Stimulated activated CD4-positive, alpha-beta T cell treated with anti-CD3 and anti-CD28 coated beads, Interleukin-2, amount 100 ng/mL, for 48 hours (primary cell): ENCODE results near the gene EPHA6.

Experiments
- DNase-seq, 2 donors: peaks; one replicate each; pipeline ENCODE4 v3.0.0-alpha.2; 2020

EPHA6 gene

GRCh38 chr3:97037294-97037943 lies 223.0 kb downstream of the EPHA6 start:
- no peak for DNase-seq

- no peak for DNase-seq
These were observed 229.0 kb downstream of the EPHA6 start for GRCh38 chr3:97043411-97043810.

- no peak for DNase-seq
These were observed 243.0 kb downstream of the EPHA6 start for GRCh38 chr3:97057365-97057764.

- DNase-seq: no peak
These were observed 244.8 kb downstream of the EPHA6 start for GRCh38 chr3:97059168-97059567.

GRCh38 chr3:97066531-97066930 lies 252.1 kb downstream of the EPHA6 start:
- DNase-seq: no peak

- DNase-seq: no peak
These were observed 255.9 kb downstream of the EPHA6 start for GRCh38 chr3:97070302-97070701.

GRCh38 chr3:97074546-97074945 lies 260.2 kb downstream of the EPHA6 start:
- DNase-seq: no peak

GRCh38 chr3:97076673-97077072 lies 262.3 kb downstream of the EPHA6 start:
- no peak for DNase-seq

GRCh38 chr3:97089621-97090020 lies 275.2 kb downstream of the EPHA6 start:
- DNase-seq: no peak

- DNase-seq: no peak
These were observed 288.2 kb downstream of the EPHA6 start for GRCh38 chr3:97102641-97103040.

- no peak for DNase-seq
These were observed 291.7 kb downstream of the EPHA6 start for GRCh38 chr3:97105989-97106651.

- no peak for DNase-seq
These were observed 292.2 kb downstream of the EPHA6 start for GRCh38 chr3:97106652-97106989.

- no peak for DNase-seq
These were observed 293.7 kb downstream of the EPHA6 start for GRCh38 chr3:97108136-97108535.

- DNase-seq: no peak
These were observed 296.9 kb downstream of the EPHA6 start for GRCh38 chr3:97111244-97111643.

- no peak for DNase-seq
These were observed 307.0 kb downstream of the EPHA6 start for GRCh38 chr3:97121386-97121785.

- no peak for DNase-seq
These were observed 311.6 kb downstream of the EPHA6 start for GRCh38 chr3:97125902-97126499.

- no peak for DNase-seq
These were observed 317.1 kb downstream of the EPHA6 start for GRCh38 chr3:97131476-97131875.

- DNase-seq: no peak
These were observed 324.6 kb downstream of the EPHA6 start for GRCh38 chr3:97138914-97139541.

- DNase-seq: no peak
These were observed 334.5 kb downstream of the EPHA6 start for GRCh38 chr3:97148931-97149330.

GRCh38 chr3:97161169-97161568 lies 346.8 kb downstream of the EPHA6 start:
- no peak for DNase-seq

- DNase-seq: no peak
These were observed 362.8 kb downstream of the EPHA6 start for GRCh38 chr3:97177242-97177641.

GRCh38 chr3:97181704-97182103 lies 367.3 kb downstream of the EPHA6 start:
- no peak for DNase-seq

- no peak for DNase-seq
These were observed 373.4 kb downstream of the EPHA6 start for GRCh38 chr3:97187771-97188170.

- no peak for DNase-seq
These were observed 375.4 kb downstream of the EPHA6 start for GRCh38 chr3:97189835-97190234.
